NCI-H446 (cell line): Measurements from ENCODE around the gene AGPAT4.

ENCODE experiments used
- DNase-seq, 2 experiments: peaks; one replicate each; lab custom pipeline; 2025; lab: John Stamatoyannopoulos, UW

Gene AGPAT4

DNA sequence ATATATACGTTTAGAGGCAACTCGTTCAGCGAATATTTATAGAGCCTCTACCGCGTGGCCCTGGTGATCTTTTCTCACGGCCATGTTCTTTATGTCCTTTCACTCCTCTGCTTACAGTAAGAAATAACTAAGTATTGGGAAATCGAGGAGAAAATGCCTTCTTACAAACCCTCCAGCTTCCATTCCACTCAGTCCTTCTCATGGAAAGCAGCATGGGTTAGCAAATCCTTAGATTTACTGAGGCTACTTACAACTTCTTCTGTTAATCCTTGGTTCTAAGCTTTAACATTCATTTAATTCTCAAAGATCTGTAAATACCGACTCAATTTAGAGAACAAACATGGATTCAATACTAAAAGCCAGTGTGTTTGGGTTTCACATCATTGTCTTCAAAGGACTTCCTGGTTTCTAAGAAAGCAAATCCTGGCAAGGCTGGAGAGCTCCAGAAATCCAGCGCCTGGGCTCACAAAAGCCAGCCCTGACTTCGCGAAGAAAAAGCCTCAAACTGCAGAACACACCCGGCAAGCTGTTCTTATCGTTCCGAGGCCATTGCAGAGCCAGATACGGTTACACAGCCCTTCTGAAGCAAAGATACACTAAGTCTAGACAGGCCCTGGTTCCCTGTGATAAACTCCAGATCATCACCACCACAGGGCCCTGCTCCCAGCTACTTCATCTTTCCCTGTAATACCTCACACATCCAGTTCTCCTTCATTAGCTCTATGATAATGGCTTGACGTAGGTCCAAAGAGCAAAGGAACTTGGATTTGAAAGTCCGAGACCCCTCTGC is 19.2 kb downstream of the AGPAT4 start:
- no peak for DNase-seq

DNA sequence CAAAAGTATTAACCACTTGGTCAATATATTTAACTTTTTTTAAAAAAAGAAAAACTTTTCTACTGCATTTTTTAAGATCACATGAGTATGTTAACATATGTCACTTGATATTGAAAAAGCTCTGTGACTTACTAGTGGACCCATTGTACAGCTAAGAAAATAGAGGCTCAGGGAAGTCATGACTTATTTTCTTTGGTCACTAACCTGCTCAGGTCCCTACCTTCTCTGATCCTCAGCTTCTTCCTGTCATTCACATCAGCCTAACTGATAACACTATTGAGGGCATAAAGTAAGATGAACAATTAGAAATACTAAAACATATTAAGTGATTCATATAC is 19.8 kb downstream of the AGPAT4 start:
- DNase-seq = no peak

DNA sequence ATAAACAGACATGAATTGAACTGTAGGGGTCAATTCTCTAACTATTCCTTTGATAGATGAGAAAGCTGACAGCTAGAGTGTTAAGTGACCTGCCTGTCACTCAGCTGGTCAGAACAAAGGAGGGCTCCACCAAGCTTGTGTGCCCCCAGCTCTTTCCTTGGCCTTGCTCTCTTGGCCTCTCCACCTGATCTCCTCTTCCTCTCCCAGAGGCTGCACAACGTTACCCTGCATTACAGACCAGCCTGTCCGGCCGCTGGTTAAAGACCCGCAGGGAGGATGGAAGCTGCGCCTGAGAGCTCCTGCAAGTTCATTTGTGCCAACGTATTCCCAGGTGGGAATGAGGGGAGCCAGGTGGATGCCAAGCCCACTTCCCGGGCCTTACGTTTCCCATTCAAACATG is 22.5 kb downstream of the AGPAT4 start:
- no peak for DNase-seq

DNA sequence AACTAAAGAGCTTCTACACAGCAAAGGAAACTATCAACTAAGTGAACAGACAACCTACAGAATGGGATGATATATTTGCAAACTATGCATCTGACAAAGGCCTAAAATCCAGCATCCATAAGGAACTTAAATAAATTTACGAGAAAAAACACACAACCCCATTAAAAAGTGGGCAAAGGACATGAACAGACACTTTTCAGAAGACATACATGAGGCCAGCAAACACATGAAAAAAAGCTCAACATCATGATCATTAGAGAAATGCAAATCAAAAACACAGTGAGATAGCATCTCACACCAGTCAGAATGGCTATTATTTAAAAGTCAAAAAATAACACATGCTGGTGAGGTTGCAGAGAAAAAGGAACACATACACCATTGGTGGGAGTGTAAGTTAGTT is 24.5 kb downstream of the AGPAT4 start:
- DNase-seq = no peak

GRCh38 chr6:161246725-161247124 is 27.1 kb downstream of the AGPAT4 start:
- DNase-seq = no peak

GRCh38 chr6:161245363-161245762 is 28.5 kb downstream of the AGPAT4 start:
- DNase-seq = no peak

DNA sequence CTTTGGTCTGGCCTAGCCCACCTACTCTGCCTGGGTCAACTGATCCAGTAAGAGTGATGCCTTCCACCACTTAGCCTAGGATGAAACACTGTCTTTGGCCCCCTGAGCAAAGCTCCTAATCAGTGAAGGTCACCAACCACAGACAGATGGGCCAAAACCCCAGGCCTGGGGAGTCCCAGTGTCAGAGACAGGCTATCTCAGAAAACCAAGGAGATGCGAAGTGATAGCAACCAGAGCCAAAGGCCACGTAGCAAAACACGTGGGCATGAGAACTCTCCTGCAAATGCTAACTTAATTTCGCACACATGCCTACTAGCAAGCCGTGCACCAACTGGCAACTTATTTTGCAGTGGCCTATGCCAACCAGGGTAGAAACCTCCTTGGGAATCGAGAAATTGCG is 29.1 kb downstream of the AGPAT4 start:
- DNase-seq = no peak

- no peak for DNase-seq
Observed at GRCh38 chr6:161242779-161243693, 30.8 kb downstream of the AGPAT4 start.

DNA sequence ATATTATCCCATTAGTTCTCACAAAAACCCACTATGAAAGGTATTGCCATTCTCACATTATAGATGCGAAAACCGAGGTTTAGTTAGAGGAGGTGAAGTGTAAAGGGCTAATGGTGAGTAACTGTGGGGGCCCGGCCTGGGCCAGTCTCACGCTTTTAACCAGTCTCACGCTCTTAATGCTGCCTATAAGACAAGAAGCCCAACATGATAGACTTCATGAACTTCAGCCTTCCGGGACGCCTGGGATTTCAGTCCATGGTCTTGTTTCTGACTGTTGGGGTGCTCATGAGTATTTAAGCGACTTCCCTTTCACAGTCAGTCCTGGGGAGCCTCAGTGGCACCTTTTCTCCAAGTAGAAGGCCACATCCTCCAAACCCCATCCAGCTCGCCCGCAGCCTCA is 31.7 kb downstream of the AGPAT4 start:
- DNase-seq = no peak

- no peak for DNase-seq
Observed at GRCh38 chr6:161239001-161239400, 34.9 kb downstream of the AGPAT4 start.

DNA sequence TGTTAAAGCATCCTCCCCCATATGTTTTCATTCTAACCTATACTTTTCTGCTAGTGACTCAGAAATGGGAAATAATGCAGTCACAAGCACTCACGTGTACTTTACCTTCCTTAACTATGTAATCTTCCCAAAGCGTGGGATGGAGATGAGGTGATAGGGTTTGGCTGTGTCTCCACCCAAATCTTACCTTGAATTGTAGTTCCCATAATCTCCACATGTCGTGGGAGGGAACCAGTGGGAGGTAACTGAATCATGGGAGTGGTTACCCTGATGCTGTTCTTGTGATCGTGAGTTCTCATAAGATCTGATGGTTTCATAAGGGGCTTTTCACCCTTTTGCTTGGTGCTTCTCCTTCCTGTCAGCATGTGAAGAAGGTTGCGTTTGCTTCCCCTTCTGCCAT is 35.4 kb downstream of the AGPAT4 start:
- no peak for DNase-seq

DNA sequence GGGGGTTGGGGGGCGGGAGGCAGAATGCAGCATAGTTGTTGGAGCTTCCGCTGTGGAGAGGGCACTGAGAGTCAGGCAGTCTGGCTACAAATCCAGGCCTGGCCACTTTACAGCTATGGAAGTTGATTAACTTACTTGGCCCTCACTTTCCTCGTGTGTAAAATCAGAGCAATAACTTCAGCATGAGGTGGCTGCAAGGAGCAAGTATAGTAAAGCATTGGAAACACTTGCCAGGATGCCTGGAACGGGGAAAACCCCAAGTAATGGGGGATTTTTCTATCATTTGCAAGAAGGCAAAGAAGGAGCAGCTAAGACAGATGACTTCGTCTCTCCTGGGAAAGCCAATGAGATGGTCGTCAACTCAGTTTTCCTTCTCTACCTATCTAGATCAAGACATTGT is 35.8 kb downstream of the AGPAT4 start:
- DNase-seq = no peak

DNA sequence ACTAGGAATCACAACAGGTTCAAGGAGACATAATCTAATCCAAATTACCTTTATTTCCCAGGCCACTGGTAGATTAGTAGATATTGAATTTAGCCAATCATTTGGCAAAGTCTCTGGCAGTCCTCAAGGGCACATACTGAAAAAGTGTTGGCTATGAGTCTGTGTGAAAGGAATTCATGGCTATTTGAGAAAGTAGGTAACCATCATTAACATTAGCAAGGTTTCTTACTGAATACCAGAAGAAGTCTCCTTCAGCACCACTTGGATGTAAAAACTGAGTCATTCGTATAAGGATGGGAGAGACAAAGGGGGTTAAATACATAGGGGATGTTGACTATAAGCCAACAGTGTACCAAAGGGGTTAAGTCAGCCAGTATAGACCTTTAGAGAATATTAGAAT is 36.7 kb downstream of the AGPAT4 start:
- DNase-seq = no peak

GRCh38 chr6:161235776-161236633 is 37.9 kb downstream of the AGPAT4 start:
- peak in 1 of 2 experiments; percentile 28 for DNase-seq

- peak in 1 of 2 experiments; percentile 60 for DNase-seq
Observed at GRCh38 chr6:161233986-161234661, 39.7 kb downstream of the AGPAT4 start.

- no peak for DNase-seq
Observed at GRCh38 chr6:161232467-161232866, 41.4 kb downstream of the AGPAT4 start.

DNA sequence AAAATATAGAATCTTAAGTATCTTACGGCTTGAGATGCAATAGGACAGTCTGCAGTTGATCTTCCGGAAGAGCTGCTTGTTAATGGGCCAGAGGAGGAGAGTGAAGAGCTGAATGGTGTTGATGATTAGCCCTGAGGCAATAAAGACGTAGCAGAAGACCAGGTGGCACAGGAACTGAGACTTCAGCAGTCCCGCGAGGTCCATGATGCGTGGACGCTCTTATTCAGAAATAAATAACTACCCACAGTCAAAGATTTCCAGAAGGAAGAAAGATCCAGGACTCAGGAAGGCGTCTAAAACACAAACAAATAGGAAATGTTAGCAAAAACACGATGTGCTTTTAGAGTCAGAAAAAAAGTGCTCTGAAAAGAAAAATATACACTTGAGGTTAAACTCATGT is 41.9 kb downstream of the AGPAT4 start:
- DNase-seq = no peak

GRCh38 chr6:161230339-161230738 is 43.5 kb downstream of the AGPAT4 start:
- DNase-seq = no peak

- peak; percentile 3 to 43 for DNase-seq
Observed at GRCh38 chr6:161228921-161229591, 44.8 kb downstream of the AGPAT4 start.

DNA sequence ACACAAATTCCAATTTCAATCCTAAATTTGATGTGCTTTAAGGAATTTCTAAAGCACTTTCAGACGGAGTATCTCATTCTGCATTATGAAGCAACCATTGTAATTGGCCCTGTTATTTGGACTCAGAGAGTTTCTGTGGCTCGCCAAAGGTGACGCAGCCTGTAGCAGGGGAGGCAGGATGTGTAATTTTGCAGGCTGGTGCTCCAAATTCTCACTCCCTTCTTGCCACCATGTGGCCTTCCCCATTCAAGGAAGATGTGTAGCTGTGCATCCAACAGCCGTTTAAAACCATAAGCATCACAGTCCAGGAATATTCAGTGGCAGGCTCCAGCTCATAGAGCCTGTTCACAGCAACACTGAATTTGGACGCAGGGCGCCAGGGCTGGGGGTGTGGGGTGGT is 45.8 kb downstream of the AGPAT4 start:
- DNase-seq = no peak
